Ovary (tissue), 3 donors: ENCODE data around the gene APOA4.

Source experiments
- CTCF ChIP-seq, 3 donors: fragments of 450-650 bp in 2 of 3; fragments of 200-600 bp in 1 of 3; IDR thresholded peaks; one replicate each; pipeline versions ENCODE4 v1.5.1 to v1.8.0; 2016 to 2022; ENCODE audit warnings: antibody characterized with exemption in 3 of 3, mild to moderate bottlenecking in 1 of 3
- EP300 ChIP-seq: sonication (generic); formaldehyde crosslinking; IDR thresholded peaks from one replicate; pipeline ENCODE4 v1.6.1; 2017; ENCODE audit warnings: antibody characterized with exemption
- POLR2A ChIP-seq: fragments of 450-650 bp; IDR thresholded peaks from one replicate; pipeline ENCODE4 v1.6.1; 2017; ENCODE audit warnings: antibody characterized with exemption, mild to moderate bottlenecking, moderate library complexity
- donor health status: DM: no; HTN: no; CAD: no.

GRCh38 chr11:116788975-116789374 lies 34.1 kb downstream of the APOA4 start:
- TF ChIP-seq CTCF (IDR thresholded peaks at IDR 0.05) (no peak), POLR2A (no peak), EP300 (no peak)
